SU-DHL-6 (cell line): Measurements from ENCODE around the gene DERL3.

ENCODE experiments used
- EZH2phosphoT487 ChIP-seq: fragments of 200-600 bp; sonication (generic), shearing (Covaris generic); conservative IDR thresholded peaks from 2 replicates; pipeline ENCODE4 v1.6.1; 2018; ENCODE audit warnings: mild to moderate bottlenecking, antibody characterized with exemption, low read length, moderate library complexity, mixed read lengths
- TF ChIP-seq, protein P1 (sequence below): fragments of 200-600 bp; sonication (generic); IDR thresholded peaks from one replicate; pipeline ENCODE4 v1.5.1; 2017; ENCODE audit warnings: antibody characterized with exemption, mild to moderate bottlenecking, low read length, moderate library complexity; ENCODE audit not compliant: insufficient read depth, poor library complexity, severe bottlenecking

GRCh38 chr22:23829845-23830372 lies 8.9 kb downstream of the DERL3 start:
- TF ChIP-seq, protein P1, sequence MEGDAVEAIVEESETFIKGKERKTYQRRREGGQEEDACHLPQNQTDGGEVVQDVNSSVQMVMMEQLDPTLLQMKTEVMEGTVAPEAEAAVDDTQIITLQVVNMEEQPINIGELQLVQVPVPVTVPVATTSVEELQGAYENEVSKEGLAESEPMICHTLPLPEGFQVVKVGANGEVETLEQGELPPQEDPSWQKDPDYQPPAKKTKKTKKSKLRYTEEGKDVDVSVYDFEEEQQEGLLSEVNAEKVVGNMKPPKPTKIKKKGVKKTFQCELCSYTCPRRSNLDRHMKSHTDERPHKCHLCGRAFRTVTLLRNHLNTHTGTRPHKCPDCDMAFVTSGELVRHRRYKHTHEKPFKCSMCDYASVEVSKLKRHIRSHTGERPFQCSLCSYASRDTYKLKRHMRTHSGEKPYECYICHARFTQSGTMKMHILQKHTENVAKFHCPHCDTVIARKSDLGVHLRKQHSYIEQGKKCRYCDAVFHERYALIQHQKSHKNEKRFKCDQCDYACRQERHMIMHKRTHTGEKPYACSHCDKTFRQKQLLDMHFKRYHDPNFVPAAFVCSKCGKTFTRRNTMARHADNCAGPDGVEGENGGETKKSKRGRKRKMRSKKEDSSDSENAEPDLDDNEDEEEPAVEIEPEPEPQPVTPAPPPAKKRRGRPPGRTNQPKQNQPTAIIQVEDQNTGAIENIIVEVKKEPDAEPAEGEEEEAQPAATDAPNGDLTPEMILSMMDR, result no peak
- no peak for TF ChIP-seq EZH2phosphoT487
